Measurements from ENCODE around the gene RABGAP1.
"Not testable (repeated sequence)": the region's sequence is repeated elsewhere in the genome, so short reads cannot be mapped to it uniquely, and the experiment has no call there.

Gene RABGAP1

DNA sequence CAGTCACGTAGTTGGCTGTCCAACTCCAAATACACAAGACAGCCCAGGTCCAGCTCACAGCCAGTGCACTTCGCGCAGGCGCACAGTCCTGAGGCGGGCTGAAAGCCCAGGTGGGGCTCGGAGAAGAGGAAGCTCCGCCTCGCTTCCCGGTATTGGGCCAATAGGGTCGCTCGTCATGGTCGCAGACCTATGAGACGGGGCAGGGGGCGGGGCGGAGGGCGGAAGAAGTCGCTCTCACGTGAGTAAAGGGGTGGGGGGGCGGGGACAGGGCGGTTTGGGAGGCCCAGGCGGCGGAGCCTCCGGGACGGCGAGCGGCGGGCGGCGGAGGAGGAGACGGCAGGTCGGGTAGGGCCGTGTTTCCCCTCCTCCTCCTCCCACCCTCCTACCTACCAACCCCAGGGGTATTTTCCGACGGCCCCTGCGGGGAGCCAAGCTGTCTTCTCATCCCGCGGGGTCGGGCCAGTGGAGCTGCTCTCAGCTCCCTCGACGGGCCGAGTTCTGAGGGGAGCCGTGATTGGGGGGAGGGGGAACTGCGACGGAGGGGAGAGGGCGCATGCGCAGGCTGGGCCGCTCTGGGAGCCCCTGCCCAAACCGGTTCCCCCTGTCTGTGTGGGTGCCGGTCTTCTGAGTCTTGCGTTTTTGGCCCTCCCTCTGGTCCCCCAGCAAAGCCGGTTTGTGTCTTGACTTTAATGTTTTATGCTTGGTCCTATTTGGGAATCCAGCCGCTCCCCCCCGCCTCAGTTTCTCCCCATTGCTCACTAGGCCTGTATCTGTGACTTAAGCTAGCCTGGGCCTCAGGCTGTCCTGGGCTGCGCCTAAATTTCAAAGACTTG, at the start of gene RABGAP1:
Gene RABGAP1 (plus strand): TSS at position 272 of the 833 bp plus-strand sequence. CDS start 16,040 bp downstream, outside the sequence.
- DNase-seq (ENCODE audit: low read depth in 2 of 2): peak; percentile 95 to 97

DNA sequence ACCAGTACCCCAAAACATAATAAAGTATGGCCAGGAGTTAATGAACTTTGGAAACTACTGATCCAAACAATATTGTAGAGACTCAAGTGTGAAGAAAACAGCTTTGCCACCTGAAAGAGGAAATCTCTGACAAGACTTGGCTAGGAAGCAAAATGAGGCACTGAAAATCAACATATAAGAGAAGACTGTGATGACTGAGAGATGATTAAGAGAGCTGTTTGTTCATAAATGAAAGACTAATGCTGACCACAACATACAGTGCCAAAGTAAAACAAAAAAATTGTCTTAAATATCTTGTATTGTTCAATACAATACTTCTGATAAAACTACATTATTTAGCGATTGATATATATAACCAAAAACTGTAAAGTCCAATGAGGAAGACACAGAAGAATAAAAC, 42.9 kb upstream of the RABGAP1 start:
- no peak for DNase-seq (ENCODE audit: low read depth in 2 of 2)

DNA sequence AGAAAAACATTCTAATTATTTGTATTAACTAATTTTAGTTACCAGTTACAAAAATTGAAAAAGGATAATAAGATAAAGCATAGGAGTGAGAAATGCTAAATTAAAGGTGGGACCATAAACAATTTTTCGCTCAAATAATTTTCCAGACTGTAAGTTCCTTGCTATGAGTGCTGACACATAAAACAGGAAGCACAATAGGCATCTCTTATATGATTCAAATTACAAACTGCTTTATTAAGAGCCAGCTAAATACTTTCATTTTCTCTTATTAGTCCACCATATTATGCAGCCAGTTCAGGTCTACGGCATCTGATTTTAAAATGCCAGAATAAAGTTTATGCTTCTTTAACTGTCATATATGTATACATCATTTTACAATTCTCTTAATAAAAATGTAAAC, 40.0 kb upstream of the RABGAP1 start:
- DNase-seq (ENCODE audit: low read depth in 2 of 2): no peak

DNA sequence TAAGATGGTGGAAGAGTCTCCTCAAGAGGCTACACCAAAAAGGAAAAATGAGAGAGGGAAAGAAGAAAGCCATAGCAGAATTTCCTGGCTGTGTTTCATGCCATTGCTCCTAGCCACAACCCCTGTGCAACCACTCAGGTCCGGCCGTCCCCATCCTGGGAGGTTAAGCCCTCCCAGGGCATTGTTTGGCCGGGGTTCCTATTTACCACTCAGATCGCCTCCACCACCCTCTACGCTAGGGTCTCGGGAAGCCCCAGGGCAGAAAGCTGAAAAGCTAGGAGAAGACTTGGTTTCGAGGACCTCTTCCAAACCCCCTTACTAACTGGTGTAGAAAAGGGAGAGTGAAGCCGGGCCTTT, 36.4 kb upstream of the RABGAP1 start:
- peak in 1 of 2 donors; percentile 5 for DNase-seq (ENCODE audit: low read depth in 2 of 2)

DNA sequence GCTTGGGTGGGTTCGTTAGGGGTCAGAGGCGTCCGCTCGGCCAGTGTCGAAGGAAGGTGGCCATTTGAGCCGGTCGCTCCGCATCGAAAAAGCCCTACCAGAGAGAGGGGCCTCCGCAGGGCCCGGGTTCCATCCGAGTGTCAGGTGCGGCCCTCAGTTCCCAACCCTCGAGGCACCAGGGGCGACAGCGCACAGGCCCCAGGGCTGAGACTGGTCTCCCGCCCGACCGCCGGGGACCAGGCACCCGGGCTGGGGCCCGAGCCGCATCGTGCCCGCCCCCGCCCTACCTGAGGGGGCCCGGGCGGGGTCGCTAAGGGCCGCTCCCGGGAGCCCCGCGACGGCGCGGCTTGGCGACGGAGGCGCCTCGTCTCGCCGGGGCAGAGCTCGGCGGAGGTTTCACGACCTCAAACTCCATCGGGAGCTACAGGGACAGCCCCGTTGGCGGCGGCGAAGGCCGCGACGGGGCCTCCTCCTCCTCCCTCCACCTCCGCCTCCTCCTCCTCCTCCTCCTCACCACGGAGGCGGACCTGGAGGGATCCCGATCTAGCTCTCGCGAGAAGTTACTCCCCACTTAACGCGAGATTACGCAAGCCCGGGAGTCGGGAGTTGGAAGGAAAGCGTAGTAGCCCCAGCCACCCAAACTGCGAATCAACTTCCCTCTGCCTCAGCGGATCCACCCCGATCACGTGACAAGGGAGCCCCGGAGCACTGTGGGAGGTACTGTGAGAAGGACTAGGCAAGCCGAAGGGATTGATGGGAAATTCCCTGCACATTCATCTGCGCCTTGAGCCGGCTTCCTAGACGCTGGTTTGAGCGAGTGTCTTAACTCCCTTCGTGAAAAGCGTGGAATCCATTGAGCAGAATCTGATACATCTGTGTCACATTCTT, 35.8 kb upstream of the RABGAP1 start, which contains the start of gene RC3H2:
Gene RC3H2 (minus strand): TSS at position 537 of the 888 bp plus-strand sequence. CDS start 7,850 bp downstream, outside the sequence.
- peak; percentile 91 to 97 for DNase-seq (ENCODE audit: low read depth in 2 of 2)

DNA sequence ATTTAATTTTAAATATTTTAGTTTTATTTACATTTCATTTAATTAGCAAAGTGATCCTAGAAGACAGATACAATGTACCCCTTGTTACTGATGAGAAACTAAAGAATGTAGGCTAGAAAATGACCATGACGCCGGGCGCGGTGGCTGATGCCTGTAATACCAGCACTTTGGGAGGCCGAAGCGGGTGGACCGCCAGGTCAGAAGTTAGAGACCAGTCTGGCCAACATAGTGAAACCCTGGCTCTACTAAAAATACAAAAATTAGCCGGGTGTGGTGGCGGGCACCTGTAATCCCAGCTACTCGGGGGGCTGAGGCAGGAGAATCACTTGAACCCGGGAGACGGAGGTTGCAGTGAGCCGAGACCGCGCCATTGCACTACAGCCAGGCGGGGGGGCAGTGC, 34.7 kb upstream of the RABGAP1 start:
- DNase-seq (ENCODE audit: low read depth in 2 of 2): not testable (repeated sequence)

DNA sequence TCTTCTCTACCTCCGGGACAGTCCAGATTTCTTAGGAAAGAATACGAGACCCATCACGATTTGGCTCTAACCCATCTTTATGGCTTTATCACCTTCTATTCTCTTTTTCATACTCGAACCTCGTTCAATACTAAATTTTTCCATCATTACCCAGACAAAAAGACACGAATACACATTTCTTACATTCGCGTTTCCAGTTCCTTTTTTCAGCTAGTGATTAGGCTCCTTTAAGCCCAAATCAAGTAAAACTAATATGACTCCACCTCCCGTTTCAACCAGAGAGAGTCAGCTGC, 28.2 kb upstream of the RABGAP1 start:
- no peak for DNase-seq (ENCODE audit: low read depth in 2 of 2)

DNA sequence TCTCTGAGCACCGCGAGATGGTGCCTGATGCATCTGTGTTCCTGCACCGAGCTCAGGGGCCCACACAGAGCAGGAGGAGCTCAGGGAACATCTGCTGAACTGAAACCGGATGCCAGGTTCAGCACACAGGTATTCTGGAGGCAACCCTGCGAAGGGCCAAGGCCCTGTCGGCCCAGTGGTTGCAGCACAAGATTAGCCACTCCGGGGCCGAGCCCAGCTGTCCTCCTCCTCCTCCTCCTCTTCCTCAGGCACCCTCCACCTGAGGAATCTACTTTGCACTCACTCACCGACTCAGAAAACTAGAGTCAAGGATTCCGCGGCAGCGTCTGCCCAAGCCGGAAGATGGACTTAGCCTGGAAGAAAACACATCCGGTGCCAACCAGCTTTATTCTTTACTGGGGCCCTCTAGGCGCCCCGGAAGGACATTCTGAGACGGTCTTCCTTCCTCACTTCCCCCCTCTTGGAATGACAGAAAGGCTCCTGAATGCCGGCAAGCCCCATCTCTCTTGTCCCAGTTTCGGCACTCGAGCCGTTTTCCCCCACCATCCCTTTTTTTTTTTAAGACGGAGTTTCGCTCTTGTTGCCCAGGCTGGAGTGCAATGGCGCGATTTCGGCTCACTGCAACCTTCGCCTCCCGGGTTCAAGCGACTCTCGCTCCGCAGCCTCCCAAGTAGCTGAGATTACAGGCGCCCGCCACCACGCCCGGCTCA, 27.7 kb upstream of the RABGAP1 start, which contains the start of gene ZBTB6:
Gene ZBTB6 (minus strand): TSS at position 360 of the 710 bp plus-strand sequence. CDS start 1,251 bp downstream, outside the sequence.
- peak in 1 of 2 donors; percentile 32 for DNase-seq (ENCODE audit: low read depth in 2 of 2)

DNA sequence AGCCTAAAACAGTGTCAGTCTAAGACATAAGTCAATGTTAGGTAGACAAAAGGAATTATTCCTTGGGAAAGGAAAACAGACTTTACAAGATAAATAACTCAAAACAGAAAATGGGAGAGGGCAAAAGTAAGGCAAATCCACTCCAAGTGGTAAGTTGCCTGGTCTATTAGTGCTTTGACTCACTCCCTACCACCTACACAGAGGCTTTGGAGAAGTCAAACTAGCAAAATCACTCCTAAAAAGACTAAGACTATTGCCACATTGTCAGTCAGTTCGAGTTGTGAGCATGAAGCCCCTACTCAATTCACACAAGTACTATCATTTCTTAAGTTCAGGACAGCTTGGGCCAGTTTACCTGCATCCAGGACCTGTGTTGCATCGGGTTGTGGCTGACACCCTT, 22.5 kb upstream of the RABGAP1 start:
- DNase-seq (ENCODE audit: low read depth in 2 of 2): no peak

DNA sequence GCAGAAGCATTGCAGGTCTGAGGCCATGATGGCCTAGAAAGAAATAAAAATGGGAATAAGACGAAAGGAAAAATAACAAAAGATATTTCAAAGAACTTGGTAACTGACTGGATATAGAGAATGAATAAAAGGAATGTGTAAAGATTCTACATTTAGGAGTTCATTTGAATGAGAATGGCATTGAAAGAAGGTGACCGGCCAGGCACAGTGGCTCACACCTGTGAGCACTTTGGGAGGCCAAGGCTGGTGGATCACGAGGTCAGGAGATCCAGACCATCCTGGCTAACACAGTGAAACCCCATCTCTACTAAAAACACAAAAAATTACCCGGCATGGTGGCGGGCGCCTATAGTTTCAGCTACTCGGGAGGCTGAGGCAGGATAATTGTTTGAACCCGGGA, 18.1 kb upstream of the RABGAP1 start:
- no peak for DNase-seq (ENCODE audit: low read depth in 2 of 2)

GRCh38 chr9:122923947-122924346, 16.9 kb upstream of the RABGAP1 start:
- DNase-seq (ENCODE audit: low read depth in 2 of 2): no peak

DNA sequence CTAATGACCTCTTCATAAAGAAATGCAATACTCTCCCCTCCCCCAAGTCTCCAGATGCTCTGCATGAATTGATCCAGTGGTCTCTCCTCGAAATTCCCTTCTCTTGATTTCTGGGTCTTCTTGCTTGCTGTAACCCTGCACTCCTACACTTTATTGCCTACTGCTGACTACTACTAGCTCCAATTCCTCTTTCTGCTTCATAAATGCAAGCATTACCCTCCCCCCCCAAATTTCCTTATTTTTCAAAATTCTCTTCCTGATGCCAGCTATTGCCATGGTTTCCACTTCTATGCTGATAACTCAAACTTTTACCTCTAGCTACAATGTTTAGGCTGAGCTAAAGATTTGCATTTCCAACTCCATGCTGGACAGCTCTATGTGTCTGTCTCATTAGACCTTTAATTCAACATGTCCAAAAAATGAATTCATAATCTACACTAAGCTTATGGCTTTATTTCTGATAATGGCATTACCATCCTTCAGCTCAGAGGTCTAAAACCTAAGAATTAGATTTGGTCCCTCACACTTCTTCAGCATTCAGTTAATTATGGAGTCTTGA, 10.9 kb upstream of the RABGAP1 start:
- DNase-seq (ENCODE audit: low read depth in 2 of 2): no peak

DNA sequence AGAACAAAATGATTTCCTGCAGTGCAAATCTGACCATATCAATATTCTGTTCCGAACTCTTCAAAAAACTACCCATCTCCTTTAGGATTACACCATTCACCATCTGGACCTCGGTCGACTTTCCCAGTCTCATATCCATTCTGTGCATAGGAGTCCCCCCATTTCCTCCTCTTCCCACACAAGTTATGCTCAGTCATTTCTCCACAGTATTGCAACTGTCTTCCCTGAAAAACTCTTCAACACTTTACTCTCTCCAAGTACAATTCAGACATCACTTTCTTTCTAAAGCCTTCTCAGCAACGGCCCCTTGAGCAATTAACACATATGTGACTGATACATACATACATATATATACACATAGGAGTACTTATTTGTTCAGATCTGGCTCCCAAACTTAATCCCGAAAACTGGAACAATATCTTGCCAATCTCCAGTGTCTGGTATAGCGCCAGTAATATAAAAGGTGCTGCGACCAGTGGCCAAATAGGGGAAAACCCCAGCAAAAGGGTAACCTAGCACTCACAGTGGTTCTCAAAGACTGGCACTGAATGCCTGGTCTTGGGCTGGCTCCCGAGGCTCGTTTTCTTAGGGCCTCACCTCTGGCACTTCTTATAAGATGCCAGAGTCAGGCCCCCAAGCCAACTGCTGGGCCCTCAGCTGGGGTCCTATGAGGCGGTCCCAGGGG, 10.1 kb upstream of the RABGAP1 start:
- DNase-seq (ENCODE audit: low read depth in 2 of 2): no peak

GRCh38 chr9:122931226-122932121, 9.3 kb upstream of the RABGAP1 start, which contains the start of gene ZBTB26:
Gene ZBTB26, minus strand, starts transcription at chr9:122931512. Its CDS starts 11,578 bp downstream, at chr9:122919934.
- DNase-seq (ENCODE audit: low read depth in 2 of 2): peak; percentile 72 to 78

DNA sequence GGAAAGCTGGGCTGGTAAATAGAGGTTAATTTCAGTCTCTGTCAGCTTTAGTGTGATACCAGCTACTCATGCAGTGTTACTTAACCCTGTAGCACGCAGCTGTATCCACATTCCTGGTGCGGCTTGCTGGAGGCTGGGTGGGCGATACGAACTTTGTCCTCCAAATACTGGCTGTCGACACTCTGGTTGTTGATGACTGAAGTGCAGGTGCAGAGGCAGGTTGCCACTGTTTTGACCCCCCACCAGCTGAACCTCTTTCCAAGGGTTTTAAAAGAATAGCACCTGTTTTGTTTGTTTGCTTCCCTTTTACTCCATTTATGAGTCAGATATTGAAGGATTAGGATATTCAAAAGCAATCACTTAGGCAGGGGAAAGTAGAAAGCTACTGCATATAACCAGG, 4.4 kb upstream of the RABGAP1 start:
- no peak for DNase-seq (ENCODE audit: low read depth in 2 of 2)

DNA sequence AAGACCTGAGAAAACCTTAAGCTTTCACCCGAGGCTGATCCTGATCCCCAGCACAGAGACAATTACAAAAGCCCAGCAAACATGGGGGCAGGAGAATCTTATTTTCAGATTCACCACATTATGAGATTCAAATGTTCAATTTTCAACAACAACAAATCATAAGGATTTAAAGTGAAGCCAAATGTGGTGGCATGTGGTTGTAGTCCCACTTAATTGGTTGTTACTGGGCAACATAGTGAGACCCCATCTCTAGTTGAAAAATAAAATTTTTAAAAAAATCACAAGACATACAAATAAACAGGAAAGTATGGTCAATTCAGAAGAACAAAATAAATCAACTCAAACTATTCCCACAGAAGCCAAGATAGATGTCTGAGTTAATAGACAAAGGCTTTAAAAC, 3.9 kb upstream of the RABGAP1 start:
- no peak for DNase-seq (ENCODE audit: low read depth in 2 of 2)

GRCh38 chr9:122939601-122940000, 1.2 kb upstream of the RABGAP1 start:
- DNase-seq (ENCODE audit: low read depth in 2 of 2): no peak

DNA sequence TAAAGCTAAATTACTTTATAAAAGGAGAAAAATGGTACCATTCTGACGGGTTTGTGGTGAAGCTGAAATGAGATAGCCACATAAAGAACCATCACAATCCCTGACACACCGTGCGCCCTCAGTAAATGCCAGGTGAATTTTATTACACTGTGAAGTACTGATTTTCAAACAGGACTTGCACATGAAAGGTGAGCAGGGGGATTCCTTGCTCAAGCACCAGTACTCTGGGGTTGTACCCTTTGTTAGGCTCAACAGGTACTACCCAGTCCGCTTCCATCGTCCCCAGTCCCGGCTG, 419 bp upstream of the RABGAP1 start:
- DNase-seq (ENCODE audit: low read depth in 2 of 2): no peak

DNA sequence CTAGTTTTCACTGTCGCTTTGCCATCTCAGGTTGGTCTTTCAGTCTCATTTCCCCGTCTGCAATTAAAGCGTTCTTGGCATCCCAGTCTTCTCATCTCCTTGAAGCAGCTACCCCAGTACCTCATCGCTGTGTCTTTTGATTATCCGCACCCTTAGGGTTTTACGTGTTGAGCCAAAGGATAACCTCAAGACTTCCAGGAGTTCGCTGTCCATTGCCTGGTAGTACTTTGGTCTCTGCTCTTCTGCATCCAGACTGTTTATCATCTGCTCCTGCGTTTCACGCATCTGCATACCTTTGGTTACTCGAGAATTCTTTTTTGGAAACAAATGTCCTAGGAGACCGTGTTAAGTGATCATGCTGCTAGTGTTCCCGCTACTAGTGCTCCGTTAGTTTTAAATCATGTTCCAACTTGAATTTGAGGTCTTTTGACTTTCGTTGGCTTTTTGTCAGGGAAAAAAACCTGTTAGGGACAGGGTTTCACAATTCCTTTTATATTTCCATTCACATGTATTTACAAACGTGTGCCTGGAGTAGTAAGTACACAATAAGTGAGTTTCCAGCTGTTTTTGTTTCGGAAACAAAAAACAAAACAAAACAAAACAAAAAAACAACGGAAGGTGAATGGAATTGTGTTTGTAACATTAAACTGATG, 888 bp downstream of the RABGAP1 start:
- no peak for DNase-seq (ENCODE audit: low read depth in 2 of 2)
